Fibroblast of skin of right biceps (primary cell): ENCODE data around the gene TRPV6.

ENCODE experiments used
- DNase-seq: peaks from one replicate; pipeline ENCODE4 v3.0.0-alpha.2; 2013

Gene TRPV6

GRCh38 chr7:142906643-142907042 is 21.1 kb upstream of the TRPV6 start:
- no peak for DNase-seq

GRCh38 chr7:142905759-142906158 is 20.2 kb upstream of the TRPV6 start:
- no peak for DNase-seq

GRCh38 chr7:142904128-142904527 is 18.6 kb upstream of the TRPV6 start:
- no peak for DNase-seq

- DNase-seq: no peak
These were observed 16.1 kb upstream of the TRPV6 start for GRCh38 chr7:142901426-142902259.

- no peak for DNase-seq
These were observed 14.1 kb upstream of the TRPV6 start for GRCh38 chr7:142899661-142900060.

GRCh38 chr7:142898377-142899170 is 13.0 kb upstream of the TRPV6 start:
- no peak for DNase-seq

GRCh38 chr7:142897691-142898090 is 12.1 kb upstream of the TRPV6 start:
- DNase-seq: no peak

GRCh38 chr7:142896741-142897379 is 11.3 kb upstream of the TRPV6 start:
- DNase-seq: no peak

GRCh38 chr7:142896151-142896550 is 10.6 kb upstream of the TRPV6 start:
- DNase-seq: no peak

GRCh38 chr7:142894985-142895593 is 9.5 kb upstream of the TRPV6 start:
- DNase-seq: no peak

GRCh38 chr7:142894112-142894984 is 8.8 kb upstream of the TRPV6 start:
- DNase-seq: no peak

- DNase-seq: no peak
These were observed 7.4 kb upstream of the TRPV6 start for GRCh38 chr7:142892951-142893350.

- DNase-seq: no peak
These were observed 6.0 kb upstream of the TRPV6 start for GRCh38 chr7:142891490-142892082.

- no peak for DNase-seq
These were observed 5.4 kb upstream of the TRPV6 start for GRCh38 chr7:142890874-142891485.

- no peak for DNase-seq
These were observed 4.3 kb upstream of the TRPV6 start for GRCh38 chr7:142889816-142890215.

- DNase-seq: no peak
These were observed 1.9 kb upstream of the TRPV6 start for GRCh38 chr7:142887282-142888015.

GRCh38 chr7:142886866-142887265 is 1.3 kb upstream of the TRPV6 start:
- DNase-seq: no peak

GRCh38 chr7:142884286-142884640 is 1.3 kb downstream of the TRPV6 start:
- no peak for DNase-seq

GRCh38 chr7:142883571-142884285 is 1.8 kb downstream of the TRPV6 start:
- DNase-seq: no peak

- DNase-seq: no peak
These were observed 2.4 kb downstream of the TRPV6 start for GRCh38 chr7:142883145-142883544.
